Heart right ventricle (tissue), 16 donors: Measurements from ENCODE around the gene TMOD2. TPM values are rescaled to one million over a fixed set of nuclear protein-coding genes. Genes with fewer than 3 reads are reported as not detected.

ENCODE experiments used
- ATAC-seq, 8 donors: fragments of 200-7000 bp; cut with Tn5 transposase; one replicate each; pipeline ENCODE4 v1.9.1; 2020; ENCODE audit warnings: mild to moderate bottlenecking in 8 of 8, moderate library complexity in 8 of 8, moderate number of reproducible peaks in 1 of 8
- DNase-seq, 2 donors: peaks; one replicate each; pipeline ENCODE4 v3.0.0-alpha.2; 2020
- H3K27ac ChIP-seq, 10 donors: fragments of 200-600 bp; sonication (generic) in 2 of 10; one replicate each; pipeline versions ENCODE4 v1.5.0 to v1.8.0; 2020 to 2022; ENCODE audit warnings: mild to moderate bottlenecking in 3 of 10
- H3K27me3 ChIP-seq, 7 donors: fragments of 200-600 bp; one replicate each; pipeline ENCODE4 v1.8.0; 2021 to 2022; ENCODE audit warnings: mild to moderate bottlenecking in 2 of 7
- H3K36me3 ChIP-seq, 9 donors: fragments of 200-600 bp; sonication (generic) in 1 of 9; one replicate each; pipeline versions ENCODE4 v1.5.0 to v1.8.0; 2020 to 2022; ENCODE audit warnings: mild to moderate bottlenecking in 2 of 9
- H3K4me1 ChIP-seq, 9 donors: fragments of 200-600 bp; sonication (generic) in 1 of 9; one replicate each; pipeline versions ENCODE4 v1.5.0 to v1.8.0; 2020 to 2022; ENCODE audit warnings: mild to moderate bottlenecking in 4 of 9
- H3K4me3 ChIP-seq, 10 donors: fragments of 200-600 bp; sonication (generic) in 2 of 10; one replicate each; pipeline versions ENCODE4 v1.5.0 to v1.8.0; 2020 to 2022; ENCODE audit warnings: mild to moderate bottlenecking in 7 of 10, moderate library complexity in 2 of 10
- H3K9me3 ChIP-seq, 11 donors: fragments of 200-600 bp in 10 of 11; sonication (generic) in 2 of 11; one replicate each; pipeline versions ENCODE4 v1.5.0 to v1.8.0; 2013 to 2022; ENCODE audit warnings: mild to moderate bottlenecking in 2 of 11, control low read depth in 1 of 11, moderate library complexity in 1 of 11
- CTCF ChIP-seq, 9 donors: fragments of 200-600 bp; sonication (generic) in 2 of 9; IDR thresholded peaks; one replicate each; pipeline versions ENCODE4 v1.5.0 to v1.8.0; 2021 to 2022; ENCODE audit warnings: antibody characterized with exemption in 9 of 9, mild to moderate bottlenecking in 5 of 9, moderate library complexity in 1 of 9
- WGBS, 2 donors: extraction: QIAGEN DNeasy Blood & Tissue Kit; methylation state at CpG; one replicate each; pipeline ENCODE4 v1.1.7; 2013; ENCODE audit warnings: inconsistent platforms in 1 of 2; 5-methylcytosine and 5-hydroxymethylcytosine counted together
- intact Hi-C, 10 donors: fragments of 100-400 bp; cut with DNase I; formaldehyde crosslinking; loops; one replicate each; pipeline versions ENCODE4 v1.11.1 to v1.14.2; 2022
- long read RNA-seq, 3 donors: library from polyadenylated mRNA; unstranded; transcript quantifications; one replicate each; pipeline ENCODE4 v2.0.0, GENCODE V29; 2020 to 2021
- polyA plus RNA-seq, 2 donors: library from polyadenylated mRNA; stranded (reverse); fragments of 200-250 nt; gene quantifications; one replicate each; pipeline ENCODE4 v1.2.3, GENCODE V29; 2013
- total RNA-seq, 10 donors: library from RNA; stranded (reverse); fragmentation: NEBNext Ultra II Directional in 3 of 10; extraction: Animal tissue kit (Norgen Biotek cat#: 25700) in 3 of 10; gene quantifications; one replicate each; pipeline versions ENCODE4 v1.2.1 to v1.2.4, GENCODE V29; 2021 to 2023
- donor health status: Arrhythmogenic right ventricular cardiomyopathy.
- donor health status: ischemic (EF 13 %, LVEDD 7.1; RV severe dilation, severe dysfunction).
- donor health status: healthy with polysubstance abuse.
- donor health status: DM: no; HTN: yes; CAD: no.
- donor health status: DM: no; HTN: no; CAD: no.
- donor health status: ischemic (EF 25% LVEDD 6.9; RV normal size, moderate dysfunction).
- donor health status: ischemic (EF 25% LVEDD 5.7; RV mildly dilated, moderate dysfunction).
- donor health status: healthy.
- donor health status: DM: yes; HTN: yes; CAD: no.
- donor health status: Ischemic cardiomyopathy.
- donor health status: ischemic (EF 35%, LVEDD 5.7; RV mildly dilated, moderate dysfunction).
- donor health status: nonischemic (EF 11% LVEDD 7.7; RV severe dilation, severe dysfunction).
- donor health status: DM: yes; HTN: yes; CAD: no.
- donor health status: PGD.
- donor health status: ischemic (EF 29% LVEDD 5.4; RV normal size, mild dysfunction).
- donor health status: nonischemic (EF 23%, LVEDD 6.1; RV moderate dilation, normal function).

Gene TMOD2
- total RNA-seq, result 1 to 10 TPM; 2.8 to 8.5 (median 5.1) TPM
- polyA plus RNA-seq, result 1 to 10 TPM; 1.5 to 2.6 TPM
- long read RNA-seq, donor 1, full-length matches to known transcripts, result 1 of 15 reads
- long read RNA-seq, donor 1, partial matches to known transcripts, result 2 of 15 reads
- long read RNA-seq, donor 1, other reads (novel, unspliced or antisense), result 12 of 15 reads
- long read RNA-seq, donor 2, full-length matches to known transcripts, result 4 of 16 reads
- long read RNA-seq, donor 2, partial matches to known transcripts, result 0 of 16 reads
- long read RNA-seq, donor 2, other reads (novel, unspliced or antisense), result 12 of 16 reads
- long read RNA-seq, donor 3, partial matches to known transcripts, result 1 of 23 reads
- long read RNA-seq, donor 3, other reads (novel, unspliced or antisense), result 22 of 23 reads

- WGBS, 2 donors, result 5 to 7% methylated on average over 64 to 65 of the region's 65 CpGs
- H3K27ac ChIP-seq, result peak within 1 kb of the TSS in 8 of 10 donors; percentile 37 to 73 (median 60)
- peak; percentile 24 to 62 for DNase-seq
- H3K27me3 ChIP-seq, result peaks cover 0 to 12% (median 7%) of the 10 kb centered on the region in 7 donors
- ATAC-seq, result peak; percentile 81 to 96 (median 92)
- no peak for TF ChIP-seq CTCF (IDR thresholded peaks at IDR 0.05)
- peaks cover 4 to 44% (median 13%) of the 10 kb centered on the region in 9 donors for H3K4me1 ChIP-seq
- peak within 1 kb of the TSS; percentile 36 to 74 (median 66) for H3K4me3 ChIP-seq
- H3K36me3 ChIP-seq, result no peaks in the 10 kb centered on the region
- no peaks in the 10 kb centered on the region for H3K9me3 ChIP-seq
- intact Hi-C loops, result no loop called here
Observed at GRCh38 chr15:51750792-51751696, at the start of gene TMOD2. Gene TMOD2, plus strand, starts transcription at chr15:51751597. Its CDS starts 14,845 bp downstream, at chr15:51766442.

- H3K36me3 ChIP-seq, result no peaks in the 10 kb centered on the region
- H3K27me3 ChIP-seq, result peaks cover 0 to 8% (median 0%) of the 10 kb centered on the region in 7 donors
- ATAC-seq, result no peak
- DNase-seq, result no peak
- TF ChIP-seq CTCF (IDR thresholded peaks at IDR 0.05), result no peak
- intact Hi-C loops, result loop anchor here in 1 of 10 donors (10.0 kb wide), 1 partner anchor 48 kb away; no protein-coding TSS in a partner anchor
- 56 to 63% methylated on average over 1 of the region's 1 CpG for WGBS, 2 donors
- no peaks in the 10 kb centered on the region for H3K4me1 ChIP-seq
- H3K9me3 ChIP-seq, result no peaks in the 10 kb centered on the region
- H3K27ac ChIP-seq, result no peak overlapping the region
- H3K4me3 ChIP-seq, result no peak overlapping the region
Observed at GRCh38 chr15:51702710-51703109, 48.7 kb upstream of the TMOD2 start.

- 69 to 70% methylated on average over 5 of the region's 5 CpGs for WGBS, 2 donors
- no peaks in the 10 kb centered on the region for H3K4me1 ChIP-seq
- DNase-seq, result no peak
- ATAC-seq, result peak in 6 of 8 donors; percentile 18 to 67 (median 54)
- intact Hi-C loops, result loop anchor here in 1 of 10 donors (10.0 kb wide), 1 partner anchor 51 kb away; no protein-coding TSS in a partner anchor
- H3K27me3 ChIP-seq, result peaks cover 0 to 5% (median 0%) of the 10 kb centered on the region in 7 donors
- no peak for TF ChIP-seq CTCF (IDR thresholded peaks at IDR 0.05)
- peak overlapping the region in 3 of 10 donors; percentile 4 to 62 (median 38) for H3K27ac ChIP-seq
- no peak overlapping the region for H3K4me3 ChIP-seq
- no peaks in the 10 kb centered on the region for H3K9me3 ChIP-seq
- no peaks in the 10 kb centered on the region for H3K36me3 ChIP-seq
Observed at GRCh38 chr15:51706291-51706690, 45.1 kb upstream of the TMOD2 start.
